DND-41 (cell line): ENCODE measurements around the gene HIBADH.

Experiments used
- EZH2 ChIP-seq: IDR thresholded peaks from 3 replicates; pipeline ENCODE4 v1.6.1; 2012; ENCODE audit warnings: borderline replicate concordance, low read depth, mild to moderate bottlenecking, moderate library complexity, low read length, inconsistent platforms; ENCODE audit not compliant: severe bottlenecking
- TF ChIP-seq, protein P1 (sequence below): IDR thresholded peaks from 2 replicates; pipeline ENCODE4 v1.5.1; 2012; ENCODE audit warnings: borderline replicate concordance, low read length, moderate library complexity, mild to moderate bottlenecking; ENCODE audit not compliant: poor library complexity, severe bottlenecking; ENCODE audit errors: extremely low read depth

GRCh38 chr7:27513885-27514284 lies 148.8 kb downstream of the HIBADH start:
- TF ChIP-seq, protein P1, sequence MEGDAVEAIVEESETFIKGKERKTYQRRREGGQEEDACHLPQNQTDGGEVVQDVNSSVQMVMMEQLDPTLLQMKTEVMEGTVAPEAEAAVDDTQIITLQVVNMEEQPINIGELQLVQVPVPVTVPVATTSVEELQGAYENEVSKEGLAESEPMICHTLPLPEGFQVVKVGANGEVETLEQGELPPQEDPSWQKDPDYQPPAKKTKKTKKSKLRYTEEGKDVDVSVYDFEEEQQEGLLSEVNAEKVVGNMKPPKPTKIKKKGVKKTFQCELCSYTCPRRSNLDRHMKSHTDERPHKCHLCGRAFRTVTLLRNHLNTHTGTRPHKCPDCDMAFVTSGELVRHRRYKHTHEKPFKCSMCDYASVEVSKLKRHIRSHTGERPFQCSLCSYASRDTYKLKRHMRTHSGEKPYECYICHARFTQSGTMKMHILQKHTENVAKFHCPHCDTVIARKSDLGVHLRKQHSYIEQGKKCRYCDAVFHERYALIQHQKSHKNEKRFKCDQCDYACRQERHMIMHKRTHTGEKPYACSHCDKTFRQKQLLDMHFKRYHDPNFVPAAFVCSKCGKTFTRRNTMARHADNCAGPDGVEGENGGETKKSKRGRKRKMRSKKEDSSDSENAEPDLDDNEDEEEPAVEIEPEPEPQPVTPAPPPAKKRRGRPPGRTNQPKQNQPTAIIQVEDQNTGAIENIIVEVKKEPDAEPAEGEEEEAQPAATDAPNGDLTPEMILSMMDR, result no peak
- no peak for TF ChIP-seq EZH2
